Esophagus squamous epithelium (tissue), 5 donors: ENCODE measurements around the gene ASTN2. TPM values are rescaled to one million over a fixed set of nuclear protein-coding genes. Genes with fewer than 3 reads are reported as not detected.

Experiments
- DNase-seq: peaks from one replicate; lab custom pipeline; 2025; lab: John Stamatoyannopoulos, UW
- H3K27ac ChIP-seq, 4 donors: fragments of 200-600 bp; sonication (generic); one replicate each; pipeline ENCODE4 v1.5.1; 2016 to 2019; ENCODE audit warnings: mild to moderate bottlenecking in 1 of 4
- H3K27me3 ChIP-seq, 4 donors: fragments of 200-600 bp; sonication (generic); 1 replicate in 3 of 4; 2 replicates in 1 of 4; pipeline versions ENCODE4 v1.5.1 to v1.6.0; 2017 to 2021; ENCODE audit warnings: antibody characterized with exemption in 1 of 4
- H3K36me3 ChIP-seq, 3 donors: fragments of 200-600 bp; sonication (generic); one replicate each; pipeline ENCODE4 v1.5.1; 2016 to 2019
- H3K4me1 ChIP-seq, 3 donors: fragments of 200-600 bp; sonication (generic); one replicate each; pipeline ENCODE4 v1.5.1; 2017 to 2019
- H3K4me3 ChIP-seq, 4 donors: fragments of 200-600 bp; sonication (generic); 1 replicate in 3 of 4; 2 replicates in 1 of 4; pipeline ENCODE4 v1.5.1; 2016 to 2019; ENCODE audit warnings: mild to moderate bottlenecking in 2 of 4, moderate library complexity in 1 of 4
- H3K9me3 ChIP-seq, 3 donors: fragments of 200-600 bp; sonication (generic); one replicate each; pipeline ENCODE4 v1.5.1; 2016 to 2019
- POLR2A ChIP-seq, 4 donors: fragments of 450-650 bp; IDR thresholded peaks; one replicate each; pipeline ENCODE4 v1.6.1; 2017; ENCODE audit warnings: antibody characterized with exemption in 4 of 4, mild to moderate bottlenecking in 4 of 4, moderate library complexity in 3 of 4
- WGBS, 2 donors: methylation state at CpG; one replicate each; pipeline ENCODE4 v1.1.5; 2018; 5-methylcytosine and 5-hydroxymethylcytosine counted together
- intact Hi-C: fragments of 100-400 bp; cut with DNase I; formaldehyde crosslinking; loops from one replicate; pipeline ENCODE4 v1.15.0; 2022
- total RNA-seq, 4 donors: library from RNA; depleted of rRNA; stranded (reverse); fragments of >200 nt; gene quantifications; one replicate each; pipeline ENCODE4 v1.1.0, GENCODE V29; 2016
- TF ChIP-seq, protein P1 (sequence below), 6 experiments: fragments of 450-650 bp in 4 of 6; fragments of 200-600 bp in 2 of 6; sonication (generic) in 2 of 6; IDR thresholded peaks; one replicate each; pipeline ENCODE4 v1.5.1; 2016 to 2019; ENCODE audit warnings: antibody characterized with exemption in 6 of 6, mild to moderate bottlenecking in 4 of 6, moderate library complexity in 4 of 6
- donor health status: DM: yes; HTN: yes; CAD: no.

Gene ASTN2
- total RNA-seq, 4 donors from 2014 or later, result 0.13 to 1.9 (median 0.27) TPM; not detected in 1

DNA sequence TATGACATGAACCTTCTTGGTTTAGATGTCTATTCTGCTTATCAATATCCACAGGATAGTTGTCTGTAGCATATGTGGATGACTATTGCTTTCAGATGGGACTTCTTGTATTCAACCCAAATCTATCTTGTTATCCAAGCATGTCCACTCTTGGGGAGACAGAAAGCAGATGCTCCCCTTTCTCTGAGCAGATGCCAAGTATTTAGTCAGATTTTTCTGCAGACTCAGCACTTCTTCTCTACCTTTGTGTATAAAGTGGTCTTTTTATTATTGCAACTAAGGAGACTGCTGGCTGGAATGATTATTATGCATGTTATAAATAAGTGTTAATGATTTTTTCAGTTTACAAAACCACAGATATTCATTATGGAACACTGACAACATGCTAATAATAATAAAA, 45.1 kb upstream of the ASTN2 start:
- DNase-seq, result no peak

DNA sequence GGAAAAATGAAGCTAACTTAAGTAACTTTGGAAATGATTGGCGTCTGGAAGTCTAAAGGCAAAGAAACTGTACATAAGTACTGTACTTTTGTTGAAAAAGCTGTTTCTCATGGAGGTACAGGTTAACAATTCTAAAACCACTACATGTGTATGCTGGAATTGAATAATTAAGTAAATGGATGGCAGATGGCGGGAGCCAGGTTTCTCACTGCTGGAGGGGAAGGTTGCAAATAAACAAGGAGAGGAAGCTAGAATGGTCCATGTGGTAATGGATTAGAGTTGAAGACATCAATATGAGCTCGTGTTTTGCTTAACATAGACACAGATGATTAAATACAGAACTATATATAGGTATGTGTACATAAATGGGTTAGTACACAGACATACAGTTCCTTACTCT, 43.2 kb upstream of the ASTN2 start:
- Histone ChIP-seq H3K36me3 (no peaks in the 10 kb centered on the region), H3K4me3 (no peak overlapping the region), H3K4me1 (no peaks in the 10 kb centered on the region), H3K9me3 (no peaks in the 10 kb centered on the region), H3K27ac (no peak overlapping the region), H3K27me3 (no peaks in the 10 kb centered on the region)
- 57 to 73% methylated on average over 3 of the region's 3 CpGs for WGBS, 2 donors
- intact Hi-C loops, result no loop called here
- no peak for DNase-seq
- TF ChIP-seq POLR2A (IDR thresholded peaks at IDR 0.05), result no peak
- TF ChIP-seq, protein P1, sequence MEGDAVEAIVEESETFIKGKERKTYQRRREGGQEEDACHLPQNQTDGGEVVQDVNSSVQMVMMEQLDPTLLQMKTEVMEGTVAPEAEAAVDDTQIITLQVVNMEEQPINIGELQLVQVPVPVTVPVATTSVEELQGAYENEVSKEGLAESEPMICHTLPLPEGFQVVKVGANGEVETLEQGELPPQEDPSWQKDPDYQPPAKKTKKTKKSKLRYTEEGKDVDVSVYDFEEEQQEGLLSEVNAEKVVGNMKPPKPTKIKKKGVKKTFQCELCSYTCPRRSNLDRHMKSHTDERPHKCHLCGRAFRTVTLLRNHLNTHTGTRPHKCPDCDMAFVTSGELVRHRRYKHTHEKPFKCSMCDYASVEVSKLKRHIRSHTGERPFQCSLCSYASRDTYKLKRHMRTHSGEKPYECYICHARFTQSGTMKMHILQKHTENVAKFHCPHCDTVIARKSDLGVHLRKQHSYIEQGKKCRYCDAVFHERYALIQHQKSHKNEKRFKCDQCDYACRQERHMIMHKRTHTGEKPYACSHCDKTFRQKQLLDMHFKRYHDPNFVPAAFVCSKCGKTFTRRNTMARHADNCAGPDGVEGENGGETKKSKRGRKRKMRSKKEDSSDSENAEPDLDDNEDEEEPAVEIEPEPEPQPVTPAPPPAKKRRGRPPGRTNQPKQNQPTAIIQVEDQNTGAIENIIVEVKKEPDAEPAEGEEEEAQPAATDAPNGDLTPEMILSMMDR (IDR thresholded peaks at IDR 0.05), result no peak

More for the DNA sequence above, 45.1 kb upstream of the ASTN2 start:
- Histone ChIP-seq H3K4me1 (no peaks in the 10 kb centered on the region), H3K27me3 (peaks cover 0 to 5% (median 0%) of the 10 kb centered on the region in 4 donors), H3K4me3 (no peak overlapping the region), H3K9me3 (no peaks in the 10 kb centered on the region), H3K27ac (no peak overlapping the region), H3K36me3 (no peaks in the 10 kb centered on the region)
- TF ChIP-seq, protein P1 (IDR thresholded peaks at IDR 0.05), result no peak
- no peak for TF ChIP-seq POLR2A (IDR thresholded peaks at IDR 0.05)
- intact Hi-C loops, result no loop called here

DNA sequence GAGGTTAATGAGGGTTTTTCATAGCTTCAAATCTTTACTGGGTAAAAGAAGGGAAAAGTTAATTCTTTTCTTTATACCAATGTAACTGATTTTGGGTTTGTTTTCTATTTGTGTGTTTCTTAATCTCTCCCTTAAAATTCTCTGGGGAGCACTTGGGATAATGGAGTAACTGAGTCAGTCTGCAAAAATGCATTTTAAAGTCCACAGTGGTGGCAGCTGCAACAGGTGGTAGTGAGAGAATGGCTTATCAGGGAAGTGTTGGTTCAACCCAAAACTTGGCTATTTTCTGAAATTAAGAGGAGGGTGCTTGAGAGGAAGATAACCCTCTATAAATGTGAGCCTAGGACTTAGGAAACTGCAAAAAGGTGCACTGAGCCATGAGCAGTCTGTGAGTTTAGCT, 39.9 kb upstream of the ASTN2 start:
- H3K4me1 ChIP-seq, result no peaks in the 10 kb centered on the region
- H3K27ac ChIP-seq, result no peak overlapping the region
- DNase-seq, result no peak
- intact Hi-C loops, result no loop called here
- TF ChIP-seq POLR2A (IDR thresholded peaks at IDR 0.05), result no peak
- TF ChIP-seq, protein P1 (IDR thresholded peaks at IDR 0.05), result no peak
- no peaks in the 10 kb centered on the region for H3K36me3 ChIP-seq
- no peaks in the 10 kb centered on the region for H3K9me3 ChIP-seq
- H3K4me3 ChIP-seq, result no peak overlapping the region
- no peaks in the 10 kb centered on the region for H3K27me3 ChIP-seq

DNA sequence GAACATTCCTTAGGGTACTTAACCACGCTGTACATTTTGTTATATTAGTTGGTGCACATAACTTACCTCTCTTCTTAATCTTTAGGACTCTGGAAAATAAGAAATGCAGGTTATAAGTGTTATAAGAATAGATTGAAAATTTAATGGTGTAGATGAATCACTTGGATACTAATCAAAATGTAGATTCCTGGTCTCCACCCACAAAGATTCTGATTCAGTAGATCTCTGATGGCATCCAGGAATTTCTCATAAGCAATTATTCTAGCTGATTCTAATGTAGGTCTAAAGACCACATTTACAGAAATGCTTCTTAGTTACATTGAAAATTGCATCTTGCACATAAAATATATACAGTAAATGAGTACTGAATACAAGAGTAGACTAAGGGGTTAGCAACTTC, 38.9 kb upstream of the ASTN2 start:
- H3K4me1 ChIP-seq, result no peaks in the 10 kb centered on the region
- no peak overlapping the region for H3K4me3 ChIP-seq
- DNase-seq, result no peak
- H3K36me3 ChIP-seq, result no peaks in the 10 kb centered on the region
- WGBS, 2 donors, result 61 to 83% methylated on average over 1 of the region's 1 CpG
- H3K27ac ChIP-seq, result no peak overlapping the region
- TF ChIP-seq, protein P1 (IDR thresholded peaks at IDR 0.05), result no peak
- TF ChIP-seq POLR2A (IDR thresholded peaks at IDR 0.05), result no peak
- intact Hi-C loops, result no loop called here
- no peaks in the 10 kb centered on the region for H3K9me3 ChIP-seq
- no peaks in the 10 kb centered on the region for H3K27me3 ChIP-seq

DNA sequence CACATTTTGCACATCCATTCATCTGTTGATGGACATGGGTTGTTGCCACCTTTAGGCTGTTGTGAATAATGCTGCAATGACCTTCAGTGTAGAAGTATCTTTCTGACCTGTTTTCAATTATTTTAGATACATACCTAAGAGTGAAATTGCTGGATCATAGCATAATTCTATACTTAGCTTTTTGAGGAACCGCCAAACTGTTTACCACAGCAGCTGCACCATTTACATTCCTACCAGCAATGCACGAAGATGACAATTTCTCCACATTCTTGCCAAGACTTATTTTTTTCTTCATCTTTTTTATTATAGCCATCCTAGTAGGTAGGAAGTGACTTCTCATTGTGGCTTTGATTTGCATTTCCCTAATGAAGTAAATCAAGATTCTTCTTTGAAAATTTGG, 36.5 kb upstream of the ASTN2 start:
- Histone ChIP-seq H3K27ac (no peak overlapping the region), H3K27me3 (peaks cover 0 to under 1% (median 0%) of the 10 kb centered on the region in 4 donors), H3K4me1 (no peaks in the 10 kb centered on the region), H3K36me3 (no peaks in the 10 kb centered on the region), H3K9me3 (no peaks in the 10 kb centered on the region), H3K4me3 (no peak overlapping the region)
- WGBS, 2 donors, result 44 to 46% methylated on average over 2 of the region's 2 CpGs
- intact Hi-C loops, result no loop called here
- DNase-seq, result no peak
- TF ChIP-seq, protein P1 (IDR thresholded peaks at IDR 0.05), result no peak
